ENCODE data around the gene TSC2.
A peak's percentile ranks its signal among the peaks of the same experiment; 100 is the strongest.

TSC2 gene

GRCh38 chr16:2040041-2040786, 7.6 kb upstream of the TSC2 start:
- H3K4me3 ChIP-seq (ENCODE audit: low read depth, low read length) = no peak overlapping the region

GRCh38 chr16:2040787-2041522, 6.8 kb upstream of the TSC2 start:
- TF ChIP-seq CTCF (IDR thresholded peaks at IDR 0.05; ENCODE audit: low read depth, low read length) = no peak
- H3K4me3 ChIP-seq (ENCODE audit: low read depth, low read length) = no peak overlapping the region
- in situ Hi-C loops (cut with HindIII; ENCODE audit: low sequenced_read_pairs) = no loop called here
- peak; percentile 43 for DNase-seq (ENCODE audit: low read depth, low spot score)

More at GRCh38 chr16:2040041-2040786, 7.6 kb upstream of the TSC2 start:
- no peak for DNase-seq (ENCODE audit: low read depth, low spot score)
- in situ Hi-C loops (cut with HindIII; ENCODE audit: low sequenced_read_pairs) = no loop called here
- no peak for TF ChIP-seq CTCF (IDR thresholded peaks at IDR 0.05; ENCODE audit: low read depth, low read length)

GRCh38 chr16:2042171-2042985, 5.4 kb upstream of the TSC2 start:
- in situ Hi-C loops (cut with HindIII; ENCODE audit: low sequenced_read_pairs) = no loop called here
- no peak for TF ChIP-seq CTCF (IDR thresholded peaks at IDR 0.05; ENCODE audit: low read depth, low read length)
- no peak overlapping the region for H3K4me3 ChIP-seq (ENCODE audit: low read depth, low read length)
- no peak for DNase-seq (ENCODE audit: low read depth, low spot score)

- no peak for DNase-seq (ENCODE audit: low read depth, low spot score)
- in situ Hi-C loops (cut with HindIII; ENCODE audit: low sequenced_read_pairs) = no loop called here
- TF ChIP-seq CTCF (IDR thresholded peaks at IDR 0.05; ENCODE audit: low read depth, low read length) = no peak
- no peak overlapping the region for H3K4me3 ChIP-seq (ENCODE audit: low read depth, low read length)
Measured at GRCh38 chr16:2042986-2043666, 4.7 kb upstream of the TSC2 start.

- no peak for TF ChIP-seq CTCF (IDR thresholded peaks at IDR 0.05; ENCODE audit: low read depth, low read length)
- no peak for DNase-seq (ENCODE audit: low read depth, low spot score)
- no peak overlapping the region for H3K4me3 ChIP-seq (ENCODE audit: low read depth, low read length)
- in situ Hi-C loops (cut with HindIII; ENCODE audit: low sequenced_read_pairs) = no loop called here
Measured at GRCh38 chr16:2043667-2044451, 3.9 kb upstream of the TSC2 start.

All from astrocyte of the spinal cord (primary cell).